H9 (cell line): ENCODE results near the gene LRRC63. TPM values are rescaled to one million over a fixed set of nuclear protein-coding genes. Genes with fewer than 3 reads are reported as not detected.

Source experiments
- DNase-seq: peaks from one replicate; pipeline ENCODE4 v3.0.0-alpha.2; 2017
- H2AFZ ChIP-seq: one replicate; pipeline ENCODE4 v1.6.1; 2013; ENCODE audit warnings: mild to moderate bottlenecking, low read length, control low read depth, moderate library complexity
- H2AK5ac ChIP-seq: 2 replicates; pipeline ENCODE4 v1.6.1; 2013; ENCODE audit warnings: low read length, control low read depth, mixed read lengths; ENCODE audit not compliant: insufficient read length
- H2BK120ac ChIP-seq: one replicate; pipeline ENCODE4 v1.6.1; 2013; ENCODE audit warnings: low read depth, mild to moderate bottlenecking, low read length, control low read depth, inconsistent platforms; ENCODE audit not compliant: poor library complexity, severe bottlenecking
- H2BK12ac ChIP-seq: 2 replicates; pipeline ENCODE4 v1.6.1; 2013; ENCODE audit warnings: low read length, control low read depth, mixed read lengths, low read depth; ENCODE audit not compliant: insufficient read length
- H2BK15ac ChIP-seq: 2 replicates; pipeline ENCODE4 v1.6.1; 2013; ENCODE audit warnings: low read depth, low read length, control low read depth
- H2BK20ac ChIP-seq: one replicate; pipeline ENCODE4 v1.6.1; 2013; ENCODE audit warnings: low read depth, mild to moderate bottlenecking, low read length, control low read depth, inconsistent platforms; ENCODE audit not compliant: poor library complexity, severe bottlenecking
- H2BK5ac ChIP-seq: 2 replicates; pipeline ENCODE4 v1.6.1; 2013; ENCODE audit warnings: low read length, control low read depth, mixed read lengths; ENCODE audit not compliant: insufficient read length
- H3K14ac ChIP-seq: 2 replicates; pipeline ENCODE4 v1.6.1; 2013; ENCODE audit warnings: low read length, control low read depth; ENCODE audit not compliant: insufficient read depth
- H3K18ac ChIP-seq: 2 replicates; pipeline ENCODE4 v1.6.1; 2013; ENCODE audit warnings: low read depth, mild to moderate bottlenecking, mixed read lengths, low read length, control low read depth; ENCODE audit not compliant: insufficient read length
- H3K23ac ChIP-seq: 2 replicates; pipeline ENCODE4 v1.6.1; 2013; ENCODE audit warnings: low read length, control low read depth, mixed read lengths, low read depth; ENCODE audit not compliant: insufficient read length
- H3K23me2 ChIP-seq: 2 replicates; pipeline ENCODE4 v1.6.1; 2013; ENCODE audit warnings: low read depth, mild to moderate bottlenecking, mixed read lengths, low read length, control low read depth; ENCODE audit not compliant: insufficient read length, poor library complexity, severe bottlenecking
- H3K27ac ChIP-seq: 2 replicates; pipeline ENCODE4 v1.5.1; 2013; ENCODE audit warnings: low read length, control low read depth, mixed read lengths, low read depth; ENCODE audit not compliant: insufficient read length
- H3K27me3 ChIP-seq: 2 replicates; pipeline ENCODE4 v1.6.1; 2013; ENCODE audit warnings: low read length, control low read depth, inconsistent platforms; ENCODE audit not compliant: insufficient read depth
- H3K4ac ChIP-seq: 2 replicates; pipeline ENCODE4 v1.6.1; 2013; ENCODE audit warnings: low read depth, mild to moderate bottlenecking, control low read depth, inconsistent platforms, low read length, moderate library complexity
- H3K4me1 ChIP-seq: 2 replicates; pipeline ENCODE4 v1.6.1; 2013; ENCODE audit warnings: low read length, control low read depth, inconsistent platforms; ENCODE audit not compliant: insufficient read depth
- H3K4me2 ChIP-seq: 2 replicates; pipeline ENCODE4 v1.6.1; 2013; ENCODE audit warnings: low read length, control low read depth, mixed read lengths; ENCODE audit not compliant: insufficient read length, insufficient read depth
- H3K56ac ChIP-seq: 2 replicates; pipeline ENCODE4 v1.6.1; 2013; ENCODE audit warnings: low read depth, mild to moderate bottlenecking, mixed read lengths, low read length, control low read depth; ENCODE audit not compliant: insufficient read length
- H3K79me1 ChIP-seq: 2 replicates; pipeline ENCODE4 v1.6.1; 2013; ENCODE audit warnings: low read depth, mild to moderate bottlenecking, moderate library complexity, low read length, control low read depth, inconsistent platforms; ENCODE audit not compliant: insufficient read depth, poor library complexity, severe bottlenecking
- H3K79me2 ChIP-seq: 2 replicates; pipeline ENCODE4 v1.6.1; 2013; ENCODE audit warnings: low read length, control low read depth, inconsistent platforms; ENCODE audit not compliant: insufficient read depth
- H3K9ac ChIP-seq: 2 replicates; pipeline ENCODE4 v1.6.1; 2013; ENCODE audit warnings: low read length, control low read depth, mixed read lengths; ENCODE audit not compliant: insufficient read length; ENCODE audit errors: extremely low read depth
- H3K9me3 ChIP-seq: one replicate; pipeline ENCODE4 v1.6.1; 2013; ENCODE audit warnings: low read depth, low read length, inconsistent platforms; ENCODE audit not compliant: control insufficient read depth
- H3T11ph ChIP-seq: one replicate; pipeline ENCODE4 v1.6.1; 2013; ENCODE audit warnings: mild to moderate bottlenecking, low read length, control low read depth, inconsistent platforms
- H4K20me1 ChIP-seq: one replicate; pipeline ENCODE4 v1.6.1; 2013; ENCODE audit not compliant: control insufficient read depth, insufficient read length, insufficient read depth
- H4K5ac ChIP-seq: 2 replicates; pipeline ENCODE4 v1.6.1; 2013; ENCODE audit warnings: low read depth, mild to moderate bottlenecking, mixed read lengths, low read length, control low read depth; ENCODE audit not compliant: insufficient read length
- H4K8ac ChIP-seq: replicated peaks from 2 replicates; pipeline ENCODE4 v1.6.1; 2013; ENCODE audit warnings: low read length, control low read depth, mixed read lengths, low read depth; ENCODE audit not compliant: insufficient read length
- H4K91ac ChIP-seq: 2 replicates; pipeline ENCODE4 v1.6.1; 2013; ENCODE audit warnings: low read depth, mild to moderate bottlenecking, moderate library complexity, mixed read lengths, low read length, control low read depth; ENCODE audit not compliant: insufficient read length
- H3K27ac Mint-ChIP-seq, 3 experiments: 2 replicates in 2 of 3; 3 replicates in 1 of 3; pipeline ENCODE4 v1.8.0; 2020 to 2021; ENCODE audit warnings: mixed read lengths in 3 of 3, mild to moderate bottlenecking in 1 of 3, moderate library complexity in 1 of 3
- H3K27me3 Mint-ChIP-seq: 2 replicates; pipeline ENCODE4 v1.8.0; 2021; ENCODE audit warnings: low read depth, mild to moderate bottlenecking, moderate library complexity, mixed read lengths
- H3K36me3 Mint-ChIP-seq, 3 experiments: 2 replicates in 2 of 3; 3 replicates in 1 of 3; pipeline ENCODE4 v1.8.0; 2020 to 2021; ENCODE audit warnings: low read depth in 3 of 3, mixed read lengths in 3 of 3; ENCODE audit not compliant: insufficient read depth in 1 of 3
- H3K4me1 Mint-ChIP-seq, 2 experiments: 2 replicates each; pipeline ENCODE4 v1.8.0; 2020; ENCODE audit warnings: mixed read lengths in 2 of 2
- H3K4me3 Mint-ChIP-seq, 2 experiments: 2 replicates in 1 of 2; 3 replicates in 1 of 2; pipeline ENCODE4 v1.8.0; 2020 to 2021; ENCODE audit warnings: mild to moderate bottlenecking in 2 of 2, mixed read lengths in 2 of 2, moderate library complexity in 1 of 2
- H3K9me3 Mint-ChIP-seq, 2 experiments: 2 replicates in 1 of 2; 3 replicates in 1 of 2; pipeline ENCODE4 v1.8.0; 2020; ENCODE audit warnings: mild to moderate bottlenecking in 2 of 2, mixed read lengths in 2 of 2, moderate library complexity in 1 of 2
- CTCF ChIP-seq: fragments of 200-600 bp; sonication (generic); conservative IDR thresholded peaks from 3 replicates; pipeline ENCODE4 v1.8.0; 2021; ENCODE audit warnings: antibody characterized with exemption, mild to moderate bottlenecking
- WGBS: extraction: QIAGEN DNeasy Blood & Tissue Kit; methylation state at CpG from one replicate; pipeline ENCODE4 v1.1.7; 2013; ENCODE audit warnings: missing lambda C conversion rate, low lambda C conversion rate, mixed read lengths; ENCODE audit not compliant: insufficient read length; ENCODE audit errors: extremely low coverage; 5-methylcytosine and 5-hydroxymethylcytosine counted together
- total RNA-seq: library from RNA; stranded (reverse); gene quantifications from 2 replicates; pipeline ENCODE4 v1.2.1, GENCODE V29; 2021

The LRRC63 gene
- total RNA-seq, 1 experiment from 2014 or later = not detected

DNA sequence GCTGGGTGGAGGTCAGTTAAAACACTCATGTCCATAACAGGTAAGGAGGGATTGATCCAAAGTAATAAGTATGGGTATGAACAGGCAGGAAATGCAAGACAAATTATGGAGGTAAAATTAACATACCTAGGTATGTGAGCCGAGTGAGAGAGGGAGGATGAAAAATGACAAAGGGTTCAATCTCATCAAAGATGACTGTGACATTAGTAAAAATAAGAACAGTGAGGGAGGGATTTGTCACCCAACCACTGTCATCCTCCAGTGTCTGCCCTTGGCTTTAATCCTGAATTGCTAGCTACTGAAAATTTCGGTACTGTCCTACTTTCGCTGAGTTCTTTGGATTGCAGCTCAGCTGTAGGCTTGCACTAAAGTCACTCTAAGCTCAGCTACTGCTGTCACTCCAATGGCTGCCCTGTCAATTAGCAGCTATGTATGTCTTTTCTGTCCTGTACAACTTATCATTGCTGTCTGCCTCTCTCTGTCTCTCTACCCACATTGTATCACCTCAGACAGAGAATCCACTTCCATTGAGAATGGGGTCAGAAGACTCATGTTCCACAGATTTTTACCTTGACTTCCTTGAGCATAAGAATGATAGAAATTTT, 62.5 kb downstream of the LRRC63 start:
- Histone ChIP-seq H3K27ac (no peak overlapping the region), H3K9ac (no peak overlapping the region), H2BK15ac (no peak overlapping the region), H3K4ac (no peak overlapping the region), H2BK12ac (no peak overlapping the region), H2AFZ (no peak overlapping the region), H4K91ac (no peak overlapping the region), H4K8ac (no peak overlapping the region), H3K4me2 (no peak overlapping the region), H3T11ph (no peak overlapping the region), H3K4me1 (no peaks in the 10 kb centered on the region), H4K20me1 (no peaks in the 10 kb centered on the region), H3K23ac (no peak overlapping the region), H3K9me3 (no peaks in the 10 kb centered on the region), H3K56ac (no peak overlapping the region), H3K79me2 (no peaks in the 10 kb centered on the region), H2BK20ac (no peak overlapping the region), H2AK5ac (no peak overlapping the region), H3K14ac (no peak overlapping the region), H3K18ac (no peak overlapping the region), H3K79me1 (no peaks in the 10 kb centered on the region), H2BK120ac (no peak overlapping the region), H3K23me2 (no peaks in the 10 kb centered on the region), H2BK5ac (no peak overlapping the region), H3K27me3 (no peaks in the 10 kb centered on the region), H4K5ac (no peak overlapping the region)
- Mint-ChIP-seq H3K9me3 (no peaks in the 10 kb centered on the region), H3K36me3 (no peaks in the 10 kb centered on the region), H3K27ac (no peak overlapping the region), H3K27me3 (no peaks in the 10 kb centered on the region), H3K4me1 (peaks cover 9 to 12% of the 10 kb centered on the region in 2 experiments), H3K4me3 (no peak overlapping the region)
- no peak for DNase-seq
- no peak for TF ChIP-seq CTCF
- WGBS = no CpG with 5 or more reads among the region's 3 CpGs
